HepG2 (cell line): ENCODE data around the gene MCF2L. TPM values are rescaled to one million over a fixed set of nuclear protein-coding genes. Genes with fewer than 3 reads are reported as not detected.

Experiments used
- ASH2L ChIP-seq: fragments of 300-600, 200-600 bp; sonication (generic); IDR thresholded peaks from 2 replicates; pipeline ENCODE4 v1.7.0; 2017; ENCODE audit warnings: low read depth, mild to moderate bottlenecking, moderate library complexity, mixed read lengths, low read length; ENCODE audit not compliant: insufficient read length
- CHD2 ChIP-seq: IDR thresholded peaks from 2 replicates; pipeline ENCODE4 v1.6.1; 2011; ENCODE audit warnings: low read depth, low read length, improper control_type of control experiment
- NFIC ChIP-seq: IDR thresholded peaks from 2 replicates; pipeline ENCODE4 v1.6.1; 2012; ENCODE audit warnings: mild to moderate bottlenecking, low read length, inconsistent platforms
- NR2C2 ChIP-seq: sonication (generic); formaldehyde crosslinking; IDR thresholded peaks from 2 replicates; pipeline ENCODE4 v1.4.0; 2020; ENCODE audit warnings: missing genetic modification reagents, mild to moderate bottlenecking, moderate library complexity, borderline replicate concordance
- RARA ChIP-seq: IDR thresholded peaks from 2 replicates; pipeline ENCODE4 v1.6.1; 2016; ENCODE audit warnings: missing genetic modification reagents, missing compliant biosample characterization
- RCOR2 ChIP-seq: IDR thresholded peaks from 2 replicates; pipeline ENCODE4 v1.6.1; 2016; ENCODE audit warnings: missing biosample characterization, missing genetic modification reagents
- SPEN ChIP-seq: sonication (generic); formaldehyde crosslinking; IDR thresholded peaks from 2 replicates; pipeline ENCODE4 v1.5.1; 2020; ENCODE audit warnings: low read depth, mild to moderate bottlenecking, missing genetic modification reagents
- SRF ChIP-seq: IDR thresholded peaks from 2 replicates; pipeline ENCODE4 v1.6.1; 2011; ENCODE audit warnings: mild to moderate bottlenecking, low read depth, low read length, moderate library complexity
- TBX2 ChIP-seq: sonication (generic); formaldehyde crosslinking; IDR thresholded peaks from 2 replicates; pipeline ENCODE4 v1.5.0; 2020; ENCODE audit warnings: missing genetic modification reagents, mild to moderate bottlenecking, borderline replicate concordance
- ZBTB38 ChIP-seq: sonication (generic); formaldehyde crosslinking; IDR thresholded peaks from 2 replicates; pipeline ENCODE4 v1.5.1; 2020; ENCODE audit warnings: mild to moderate bottlenecking, missing genetic modification reagents
- ZNF12 ChIP-seq: sonication (generic); formaldehyde crosslinking; IDR thresholded peaks from 2 replicates; pipeline ENCODE4 v1.5.0; 2020; ENCODE audit warnings: missing genetic modification reagents
- ZNF598 ChIP-seq: sonication (generic); formaldehyde crosslinking; IDR thresholded peaks from 2 replicates; pipeline ENCODE4 v1.5.1; 2020; ENCODE audit warnings: mild to moderate bottlenecking, missing genetic modification reagents, borderline replicate concordance
- ZNF605 ChIP-seq: sonication (generic); formaldehyde crosslinking; IDR thresholded peaks from 2 replicates; pipeline ENCODE4 v1.8.0; 2022; ENCODE audit warnings: mild to moderate bottlenecking, missing genetic modification reagents
- ZNF891 ChIP-seq: sonication (generic); formaldehyde crosslinking; IDR thresholded peaks from 2 replicates; pipeline ENCODE4 v1.5.0; 2020; ENCODE audit warnings: mild to moderate bottlenecking, missing genetic modification reagents
- ZSCAN25 ChIP-seq: sonication (generic); formaldehyde crosslinking; IDR thresholded peaks from 2 replicates; pipeline ENCODE4 v1.8.0; 2022; ENCODE audit warnings: mild to moderate bottlenecking, missing genetic modification reagents
- polyA plus RNA-seq, 8 experiments: library from polyadenylated mRNA; depleted of rRNA in 3 of 8; stranded (reverse) in 7 of 8; unstranded in 1 of 8; fragments of >200 nt; fragmentation: Illumina TruSeq in 4 of 8; extraction: Trizol in 4 of 8; gene quantifications; 2 replicates each; pipeline versions ENCODE4 v1.2.1 to v1.2.3, GENCODE V29; 2011 to 2016; ENCODE audit warnings: low read depth in 4 of 8, missing spikeins in 1 of 8, mixed read lengths in 1 of 8; ENCODE audit not compliant: insufficient read depth in 1 of 8
- total RNA-seq, 5 experiments: library from RNA; depleted of rRNA; stranded (reverse); fragments of >200 nt; fragmentation: Illumina TruSeq; extraction: Trizol; gene quantifications; 2 replicates each; pipeline ENCODE4 v1.2.3, GENCODE V29; 2016; ENCODE audit warnings: low read depth in 1 of 5
- TF ChIP-seq, protein P1 (sequence below): sonication (generic); formaldehyde crosslinking; IDR thresholded peaks from 2 replicates; pipeline ENCODE4 v1.5.1; 2020; ENCODE audit warnings: missing genetic modification reagents, mild to moderate bottlenecking, borderline replicate concordance
- TF ChIP-seq, protein P2 (sequence below): sonication (generic); formaldehyde crosslinking; IDR thresholded peaks from 2 replicates; pipeline ENCODE4 v1.8.0; 2022; ENCODE audit warnings: missing genetic modification reagents, mild to moderate bottlenecking, moderate library complexity, borderline replicate concordance
- TF ChIP-seq, protein P3 (sequence below): IDR thresholded peaks from 2 replicates; pipeline ENCODE4 v1.6.1; 2016
- TF ChIP-seq, protein P4 (sequence below): sonication (generic); formaldehyde crosslinking; IDR thresholded peaks from 2 replicates; pipeline ENCODE4 v1.5.1; 2020; ENCODE audit warnings: missing genetic modification reagents, mild to moderate bottlenecking, borderline replicate concordance
- TF ChIP-seq, protein P5 (sequence below): sonication (generic); formaldehyde crosslinking; IDR thresholded peaks from 2 replicates; pipeline ENCODE4 v1.4.0; 2020; ENCODE audit warnings: missing genetic modification reagents

Gene MCF2L
- total and polyA plus RNA-seq, 2 of the 13 experiments (the other 11 are each of a cell fraction or from before 2014, with no cell fraction given) = 19.4 to 28.4 TPM

DNA sequence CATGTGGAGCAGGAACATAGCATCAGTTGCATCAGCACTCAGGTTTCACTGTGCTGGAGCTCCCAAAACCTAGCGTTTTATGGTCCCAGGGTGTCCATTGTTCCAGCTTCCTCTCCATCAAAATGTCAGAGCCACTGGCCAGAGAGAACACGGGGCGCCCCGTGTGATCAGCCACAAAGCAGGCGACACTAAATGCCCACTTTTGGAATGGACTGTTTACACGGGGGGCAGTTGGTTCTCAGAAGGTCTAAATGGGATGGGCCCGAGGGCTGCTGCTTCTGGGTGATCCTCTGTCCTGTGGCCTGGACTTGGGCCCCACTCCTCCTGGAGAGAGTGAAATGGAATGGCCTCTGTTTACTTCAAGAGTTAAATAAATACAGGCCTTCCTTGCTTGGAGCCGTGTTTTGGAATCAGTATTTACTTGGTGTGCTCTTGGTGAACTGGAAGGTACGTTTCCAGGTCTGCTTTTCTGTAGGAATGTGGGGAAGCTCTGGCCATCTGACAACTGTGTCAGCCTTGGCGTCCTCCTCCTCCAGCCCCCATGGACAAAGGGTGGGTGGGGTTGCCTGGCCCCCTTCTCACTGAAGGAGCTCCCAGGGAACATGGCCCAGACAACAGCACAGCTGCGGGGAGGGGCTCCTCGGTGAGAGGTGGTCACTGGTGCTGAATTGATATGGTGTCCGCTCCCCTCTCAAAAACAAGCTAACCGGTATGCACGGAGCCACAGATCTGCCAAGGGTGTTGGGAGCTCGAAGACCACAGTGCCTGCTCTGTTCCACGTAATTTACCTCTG is 16.1 kb upstream of the MCF2L start (continued):
- TF ChIP-seq, protein P1, sequence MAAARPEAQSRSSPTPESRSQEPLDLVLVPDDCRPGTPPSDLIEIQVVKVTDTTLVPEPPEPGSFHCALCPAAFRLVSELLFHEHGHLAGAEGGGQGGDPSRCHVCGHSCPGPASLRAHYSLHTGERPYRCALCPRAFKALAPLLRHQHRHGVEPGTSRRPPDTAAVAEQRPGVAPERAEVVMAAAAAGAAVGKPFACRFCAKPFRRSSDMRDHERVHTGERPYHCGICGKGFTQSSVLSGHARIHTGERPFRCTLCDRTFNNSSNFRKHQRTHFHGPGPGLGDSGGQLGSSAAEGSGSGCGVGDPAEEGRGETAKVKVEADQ (CRISPR knock-in tag) = 0 out of 2 replicates have a peak, but pooled peaks have one; percentile 5
- no peak; the same call in 1 of the 2 replicates for TF ChIP-seq ZBTB38 (CRISPR knock-in tag)
- no peak for TF ChIP-seq CHD2
- TF ChIP-seq ZNF12 = 0 out of 2 replicates have a peak, but pooled peaks have one; percentile 28
- TF ChIP-seq ZSCAN25 (CRISPR knock-in tag) = peak; percentile 41; the same call in 1 of the 2 replicates
- peak; percentile 92 for TF ChIP-seq RARA (CRISPR knock-in tag)
- TF ChIP-seq RCOR2 (CRISPR knock-in tag) = 0 out of 2 replicates have a peak, but pooled peaks have one; percentile 45
- TF ChIP-seq, protein P2, sequence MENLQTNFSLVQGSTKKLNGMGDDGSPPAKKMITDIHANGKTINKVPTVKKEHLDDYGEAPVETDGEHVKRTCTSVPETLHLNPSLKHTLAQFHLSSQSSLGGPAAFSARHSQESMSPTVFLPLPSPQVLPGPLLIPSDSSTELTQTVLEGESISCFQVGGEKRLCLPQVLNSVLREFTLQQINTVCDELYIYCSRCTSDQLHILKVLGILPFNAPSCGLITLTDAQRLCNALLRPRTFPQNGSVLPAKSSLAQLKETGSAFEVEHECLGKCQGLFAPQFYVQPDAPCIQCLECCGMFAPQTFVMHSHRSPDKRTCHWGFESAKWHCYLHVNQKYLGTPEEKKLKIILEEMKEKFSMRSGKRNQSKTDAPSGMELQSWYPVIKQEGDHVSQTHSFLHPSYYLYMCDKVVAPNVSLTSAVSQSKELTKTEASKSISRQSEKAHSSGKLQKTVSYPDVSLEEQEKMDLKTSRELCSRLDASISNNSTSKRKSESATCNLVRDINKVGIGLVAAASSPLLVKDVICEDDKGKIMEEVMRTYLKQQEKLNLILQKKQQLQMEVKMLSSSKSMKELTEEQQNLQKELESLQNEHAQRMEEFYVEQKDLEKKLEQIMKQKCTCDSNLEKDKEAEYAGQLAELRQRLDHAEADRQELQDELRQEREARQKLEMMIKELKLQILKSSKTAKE (CRISPR knock-in tag) = peak; percentile 44; the same call in 1 of the 2 replicates
- peak; percentile 67; the same call in 1 of the 2 replicates for TF ChIP-seq ZNF891
- peak; percentile 45; the same call in 1 of the 2 replicates for TF ChIP-seq SPEN
- TF ChIP-seq ASH2L = peak; percentile 10
- TF ChIP-seq, protein P3, sequence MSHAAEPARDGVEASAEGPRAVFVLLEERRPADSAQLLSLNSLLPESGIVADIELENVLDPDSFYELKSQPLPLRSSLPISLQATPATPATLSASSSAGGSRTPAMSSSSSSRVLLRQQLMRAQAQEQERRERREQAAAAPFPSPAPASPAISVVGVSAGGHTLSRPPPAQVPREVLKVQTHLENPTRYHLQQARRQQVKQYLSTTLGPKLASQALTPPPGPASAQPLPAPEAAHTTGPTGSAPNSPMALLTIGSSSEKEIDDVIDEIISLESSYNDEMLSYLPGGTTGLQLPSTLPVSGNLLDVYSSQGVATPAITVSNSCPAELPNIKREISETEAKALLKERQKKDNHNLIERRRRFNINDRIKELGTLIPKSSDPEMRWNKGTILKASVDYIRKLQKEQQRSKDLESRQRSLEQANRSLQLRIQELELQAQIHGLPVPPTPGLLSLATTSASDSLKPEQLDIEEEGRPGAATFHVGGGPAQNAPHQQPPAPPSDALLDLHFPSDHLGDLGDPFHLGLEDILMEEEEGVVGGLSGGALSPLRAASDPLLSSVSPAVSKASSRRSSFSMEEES = peak; percentile 52; the same call in 1 of the 2 replicates
- 0 out of 2 replicates have a peak, but pooled peaks have one; percentile 16 for TF ChIP-seq NFIC
- TF ChIP-seq ZNF598 (CRISPR knock-in tag) = no peak
- TF ChIP-seq, protein P4, sequence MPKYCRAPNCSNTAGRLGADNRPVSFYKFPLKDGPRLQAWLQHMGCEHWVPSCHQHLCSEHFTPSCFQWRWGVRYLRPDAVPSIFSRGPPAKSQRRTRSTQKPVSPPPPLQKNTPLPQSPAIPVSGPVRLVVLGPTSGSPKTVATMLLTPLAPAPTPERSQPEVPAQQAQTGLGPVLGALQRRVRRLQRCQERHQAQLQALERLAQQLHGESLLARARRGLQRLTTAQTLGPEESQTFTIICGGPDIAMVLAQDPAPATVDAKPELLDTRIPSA (CRISPR knock-in tag) = no peak
- peak; percentile 5; the same call in 1 of the 2 replicates for TF ChIP-seq ZNF605 (CRISPR knock-in tag)
- TF ChIP-seq NR2C2 (CRISPR knock-in tag) = 0 out of 2 replicates have a peak, but pooled peaks have one; percentile 18
- TF ChIP-seq SRF = peak; percentile 91
- peak; percentile 55; the same call in 1 of the 2 replicates for TF ChIP-seq TBX2 (CRISPR knock-in tag)
- TF ChIP-seq, protein P5, sequence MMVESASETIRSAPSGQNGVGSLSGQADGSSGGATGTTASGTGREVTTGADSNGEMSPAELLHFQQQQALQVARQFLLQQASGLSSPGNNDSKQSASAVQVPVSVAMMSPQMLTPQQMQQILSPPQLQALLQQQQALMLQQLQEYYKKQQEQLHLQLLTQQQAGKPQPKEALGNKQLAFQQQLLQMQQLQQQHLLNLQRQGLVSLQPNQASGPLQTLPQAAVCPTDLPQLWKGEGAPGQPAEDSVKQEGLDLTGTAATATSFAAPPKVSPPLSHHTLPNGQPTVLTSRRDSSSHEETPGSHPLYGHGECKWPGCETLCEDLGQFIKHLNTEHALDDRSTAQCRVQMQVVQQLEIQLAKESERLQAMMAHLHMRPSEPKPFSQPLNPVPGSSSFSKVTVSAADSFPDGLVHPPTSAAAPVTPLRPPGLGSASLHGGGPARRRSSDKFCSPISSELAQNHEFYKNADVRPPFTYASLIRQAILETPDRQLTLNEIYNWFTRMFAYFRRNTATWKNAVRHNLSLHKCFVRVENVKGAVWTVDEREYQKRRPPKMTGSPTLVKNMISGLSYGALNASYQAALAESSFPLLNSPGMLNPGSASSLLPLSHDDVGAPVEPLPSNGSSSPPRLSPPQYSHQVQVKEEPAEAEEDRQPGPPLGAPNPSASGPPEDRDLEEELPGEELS (CRISPR knock-in tag) = peak; percentile 86
